GM04504 (cell line): ENCODE data around the gene TSHZ3.

Source experiments
- DNase-seq: peaks from one replicate; pipeline ENCODE4 v3.0.0-alpha.2; 2012; ENCODE audit warnings: low read depth

Gene TSHZ3

GRCh38 chr19:31354799-31355664 is 5.8 kb upstream of the TSHZ3 start:
- DNase-seq: no peak

- no peak for DNase-seq
These were observed 5.1 kb upstream of the TSHZ3 start for GRCh38 chr19:31354316-31354715.

GRCh38 chr19:31353833-31354232 is 4.6 kb upstream of the TSHZ3 start:
- no peak for DNase-seq

- no peak for DNase-seq
These were observed 3.8 kb upstream of the TSHZ3 start for GRCh38 chr19:31352782-31353651.

- DNase-seq: no peak
These were observed 3.1 kb upstream of the TSHZ3 start for GRCh38 chr19:31352296-31352781.

- no peak for DNase-seq
These were observed 2.6 kb upstream of the TSHZ3 start for GRCh38 chr19:31351855-31352195.

GRCh38 chr19:31351056-31351854 is 2.0 kb upstream of the TSHZ3 start:
- no peak for DNase-seq

GRCh38 chr19:31350693-31351055 is 1.4 kb upstream of the TSHZ3 start:
- no peak for DNase-seq

GRCh38 chr19:31350033-31350692 is 927 bp upstream of the TSHZ3 start:
- DNase-seq: no peak

GRCh38 chr19:31348481-31349159 is 616 bp downstream of the TSHZ3 start:
- DNase-seq: no peak

- no peak for DNase-seq
These were observed 1.3 kb downstream of the TSHZ3 start for GRCh38 chr19:31347828-31348392.

- no peak for DNase-seq
These were observed 1.9 kb downstream of the TSHZ3 start for GRCh38 chr19:31347354-31347753.

GRCh38 chr19:31346184-31347059 is 2.8 kb downstream of the TSHZ3 start:
- no peak for DNase-seq

GRCh38 chr19:31344403-31344802 is 4.8 kb downstream of the TSHZ3 start:
- DNase-seq: no peak

- DNase-seq: no peak
These were observed 6.3 kb downstream of the TSHZ3 start for GRCh38 chr19:31342926-31343325.

- DNase-seq: peak; percentile 72
These were observed 8.9 kb downstream of the TSHZ3 start for GRCh38 chr19:31340042-31341025.

- no peak for DNase-seq
These were observed 9.8 kb downstream of the TSHZ3 start for GRCh38 chr19:31339411-31339810.

- no peak for DNase-seq
These were observed 11.0 kb downstream of the TSHZ3 start for GRCh38 chr19:31338069-31338776.
